AG09309 (cell line): ENCODE data around the gene BLTP2.

Experiments used
- DNase-seq: peaks from one replicate; pipeline ENCODE4 v3.0.0-alpha.2; 2010; ENCODE audit warnings: low read depth
- H3K4me3 ChIP-seq: 2 replicates; pipeline ENCODE4 v1.5.1; 2011; ENCODE audit warnings: mild to moderate bottlenecking, low read depth, low read length, moderate library complexity; ENCODE audit not compliant: control insufficient read depth
- CTCF ChIP-seq: IDR thresholded peaks from 2 replicates; pipeline ENCODE4 v1.5.1; 2011; ENCODE audit warnings: mild to moderate bottlenecking, low read depth, low read length, inconsistent platforms; ENCODE audit not compliant: insufficient read depth, control insufficient read depth; ENCODE audit errors: missing control alignments

Gene BLTP2

GRCh38 chr17:28598799-28599310 is 46.1 kb downstream of the BLTP2 start, which contains the start of gene SPAG5:
TSS of gene SPAG5 (minus strand) at chr17:28599025. CDS start at chr17:28598946, 79 bp downstream.
- TF ChIP-seq CTCF, result no peak

DNA sequence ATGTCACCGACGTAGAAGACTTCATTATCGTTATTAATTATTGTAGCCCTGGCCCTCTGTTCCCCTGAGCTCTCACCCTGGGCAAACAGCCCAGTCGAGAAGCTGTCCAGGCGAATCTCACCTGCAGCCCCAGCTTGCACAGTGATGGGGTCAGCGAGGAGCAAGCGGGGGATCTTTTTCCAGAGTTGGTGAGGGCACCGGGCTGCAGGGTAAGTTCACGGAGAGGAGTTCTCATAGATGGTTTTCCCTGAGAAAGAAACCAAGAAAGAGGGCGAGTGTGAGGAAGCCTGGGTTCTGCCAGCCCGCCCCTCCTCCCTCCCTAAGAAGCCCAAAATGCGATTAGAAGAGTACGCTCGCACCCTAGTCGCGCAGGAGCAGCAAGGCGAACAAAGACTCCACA is 46.6 kb downstream of the BLTP2 start:
- TF ChIP-seq CTCF, result no peak
- no peak for DNase-seq
- peak overlapping the region; percentile 90 for H3K4me3 ChIP-seq

More at GRCh38 chr17:28598799-28599310, 46.1 kb downstream of the BLTP2 start, which contains the start of gene SPAG5:
- peak; percentile 60 for DNase-seq
- peak within 1 kb of the TSS; percentile 90 for H3K4me3 ChIP-seq

DNA sequence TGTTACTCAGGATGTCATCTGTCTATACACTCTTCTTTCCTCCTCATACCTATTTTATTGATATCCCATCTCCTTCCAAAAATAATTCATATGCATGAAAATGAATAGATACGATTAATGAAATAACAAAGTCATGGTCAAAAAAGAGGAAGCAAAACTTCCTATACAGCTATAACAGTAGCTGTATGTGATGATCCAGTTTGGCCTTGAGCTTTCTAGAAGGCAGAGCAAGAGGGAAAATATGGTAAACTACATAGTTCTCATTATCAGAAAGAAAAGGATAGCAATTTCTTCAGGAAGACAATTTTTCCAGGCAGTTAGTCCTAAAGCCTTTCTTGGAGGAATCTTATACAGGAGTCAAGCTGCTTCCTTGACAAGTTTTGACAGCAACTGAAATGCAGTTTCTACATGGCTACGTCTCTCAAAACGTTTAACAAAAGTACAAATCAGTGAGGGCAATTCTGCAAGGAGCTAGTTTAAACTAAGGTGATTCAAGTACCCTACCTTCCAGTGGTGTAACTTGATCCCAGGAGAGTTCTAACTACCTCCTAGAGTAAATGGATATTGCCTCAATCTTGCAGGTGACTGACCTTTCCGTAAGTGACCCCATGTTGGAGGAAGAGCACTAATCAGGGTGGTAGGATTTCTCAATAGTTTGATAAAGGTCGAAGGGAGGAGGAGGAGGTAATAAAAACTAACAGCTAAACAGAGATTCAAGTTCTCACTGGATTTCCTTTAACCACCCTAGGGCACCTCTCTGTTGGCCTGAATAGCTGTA is 47.2 kb downstream of the BLTP2 start:
- no peak for TF ChIP-seq CTCF
- peak overlapping the region; percentile 90 for H3K4me3 ChIP-seq
- no peak for DNase-seq
